Common myeloid progenitor, CD34-positive (primary cell): ENCODE results near the gene NALF2. TPM values are rescaled to one million over a fixed set of nuclear protein-coding genes. Genes with fewer than 3 reads are reported as not detected.

Experiments
- CTCF ChIA-PET: fragments of 350-600 bp; sonication (Branson Sonifier 250); formaldehyde crosslinking; loops from one replicate; lab custom pipeline; 2021; ENCODE audit warnings: antibody characterized with exemption; lab: Charles Lee
- POLR2A ChIA-PET: fragments of 350-600 bp; sonication (Branson Sonifier 250); formaldehyde crosslinking; loops from one replicate; lab custom pipeline; 2021; ENCODE audit warnings: antibody characterized with exemption; lab: Charles Lee
- DNase-seq, 3 donors: peaks; one replicate each; pipeline versions ENCODE4 v3.0.0 to v3.0.0-alpha.2; 2013
- H3K27ac ChIP-seq, 2 experiments: 1 replicate in 1 of 2; 2 replicates in 1 of 2; pipeline ENCODE4 v1.7.0; 2013; ENCODE audit warnings: inconsistent platforms in 2 of 2, low read length in 2 of 2, mild to moderate bottlenecking in 2 of 2, low read depth in 1 of 2, moderate library complexity in 1 of 2; ENCODE audit not compliant: severe bottlenecking in 2 of 2, insufficient read depth in 1 of 2, poor library complexity in 1 of 2
- H3K27me3 ChIP-seq, 5 experiments: replicated peaks in 2 of 5; 1 replicate in 3 of 5; 2 replicates in 2 of 5; pipeline versions ENCODE4 v1.6.1 to v1.7.0; 2013; ENCODE audit warnings: low read length in 4 of 5, mild to moderate bottlenecking in 2 of 5, moderate library complexity in 2 of 5, inconsistent platforms in 1 of 5; ENCODE audit not compliant: insufficient read depth in 5 of 5, control insufficient read depth in 4 of 5
- H3K36me3 ChIP-seq, 4 experiments: 1 replicate in 2 of 4; 2 replicates in 2 of 4; pipeline versions ENCODE4 v1.6.1 to v1.7.0; 2013; ENCODE audit warnings: low read length in 3 of 4, control low read depth in 1 of 4, mild to moderate bottlenecking in 1 of 4; ENCODE audit not compliant: control insufficient read depth in 4 of 4, insufficient read depth in 4 of 4
- H3K4me1 ChIP-seq, 4 experiments: 1 replicate in 3 of 4; 2 replicates in 1 of 4; pipeline versions ENCODE4 v1.6.1 to v1.7.1; 2013; ENCODE audit warnings: low read length in 3 of 4, mild to moderate bottlenecking in 3 of 4, control low read depth in 1 of 4, inconsistent platforms in 1 of 4, moderate library complexity in 1 of 4; ENCODE audit not compliant: control insufficient read depth in 4 of 4, insufficient read depth in 4 of 4; ENCODE audit errors: control extremely low read depth in 1 of 4
- H3K4me3 ChIP-seq, 7 experiments: 1 replicate in 4 of 7; 2 replicates in 3 of 7; pipeline versions ENCODE4 v1.5.1 to v1.7.0; 2013; ENCODE audit warnings: mild to moderate bottlenecking in 7 of 7, low read length in 6 of 7, moderate library complexity in 6 of 7, inconsistent platforms in 2 of 7, low read depth in 2 of 7, control low read depth in 1 of 7; ENCODE audit not compliant: insufficient read depth in 4 of 7, control insufficient read depth in 1 of 7; ENCODE audit errors: extremely low read depth in 1 of 7
- H3K9me3 ChIP-seq, 5 experiments: 1 replicate in 4 of 5; 2 replicates in 1 of 5; pipeline versions ENCODE4 v1.6.1 to v1.7.1; 2013; ENCODE audit warnings: low read length in 4 of 5, mild to moderate bottlenecking in 2 of 5, inconsistent platforms in 1 of 5, low read depth in 1 of 5, moderate library complexity in 1 of 5; ENCODE audit not compliant: control insufficient read depth in 4 of 5, insufficient read depth in 2 of 5; ENCODE audit errors: control extremely low read depth in 1 of 5
- WGBS: methylation state at CpG from one replicate; pipeline ENCODE4 v1.1.5; 2013; ENCODE audit not compliant: insufficient coverage; 5-methylcytosine and 5-hydroxymethylcytosine counted together
- polyA plus RNA-seq: library from polyadenylated mRNA; unstranded; fragments of 120-200 nt; gene quantifications from one replicate; pipeline ENCODE4 v1.2.1, GENCODE V29; 2013

Gene NALF2
- polyA plus RNA-seq = 0.17 TPM

GRCh38 chrX:69503782-69504625, at the start of gene NALF2:
Gene NALF2 (plus strand): TSS chrX:69504326. CDS start chrX:69505283, 957 bp downstream.
- H3K27me3 ChIP-seq = peaks cover 0 to 53% (median 19%) of the 10 kb centered on the region in 5 experiments
- no peak within 1 kb of the TSS for H3K27ac ChIP-seq
- H3K4me3 ChIP-seq = peak within 1 kb of the TSS in 6 of 7 experiments; percentile 44 to 72 (median 66)
- peaks cover 0 to 21% (median 11%) of the 10 kb centered on the region in 4 experiments for H3K4me1 ChIP-seq
- H3K36me3 ChIP-seq = no peaks in the 10 kb centered on the region
- peaks cover 0 to 3% (median 0%) of the 10 kb centered on the region in 5 experiments for H3K9me3 ChIP-seq
- POLR2A ChIA-PET = no interaction called here
- CTCF ChIA-PET = interaction anchor here (1.6 to 1.7 kb wide), 2 partner anchors 115 to 592 kb away, joined by 4 to 5 read pairs; no protein-coding TSS in a partner anchor
- DNase-seq = peak; percentile 48 to 84 (median 80)
- WGBS = 44% methylated on average over 39 of the region's 66 CpGs

- ChIA-PET CTCF (no interaction called here), POLR2A (no interaction called here)
- Histone ChIP-seq H3K36me3 (no peaks in the 10 kb centered on the region), H3K4me3 (no peak overlapping the region), H3K27ac (no peak overlapping the region), H3K4me1 (no peaks in the 10 kb centered on the region), H3K27me3 (no peaks in the 10 kb centered on the region), H3K9me3 (no peaks in the 10 kb centered on the region)
- no peak for DNase-seq
- 67% methylated on average over 4 of the region's 6 CpGs for WGBS
Observed at GRCh38 chrX:69457756-69458155, 46.4 kb upstream of the NALF2 start.

GRCh38 chrX:69466546-69466945, 37.6 kb upstream of the NALF2 start:
- Histone ChIP-seq H3K27me3 (no peaks in the 10 kb centered on the region), H3K4me3 (no peak overlapping the region), H3K27ac (no peak overlapping the region), H3K36me3 (no peaks in the 10 kb centered on the region), H3K9me3 (peaks cover 0 to 3% (median 0%) of the 10 kb centered on the region in 5 experiments), H3K4me1 (no peaks in the 10 kb centered on the region)
- CTCF ChIA-PET = no interaction called here
- DNase-seq = no peak
- POLR2A ChIA-PET = no interaction called here
- 80% methylated on average over 1 of the region's 1 CpG for WGBS

- WGBS = 94% methylated on average over 3 of the region's 4 CpGs
- ChIA-PET POLR2A (no interaction called here), CTCF (no interaction called here)
- H3K36me3 ChIP-seq = no peaks in the 10 kb centered on the region
- no peak for DNase-seq
- H3K27me3 ChIP-seq = no peaks in the 10 kb centered on the region
- peaks cover 0 to under 1% (median 0%) of the 10 kb centered on the region in 5 experiments for H3K9me3 ChIP-seq
- no peak overlapping the region for H3K4me3 ChIP-seq
- H3K27ac ChIP-seq = no peak overlapping the region
- H3K4me1 ChIP-seq = no peaks in the 10 kb centered on the region
Observed at GRCh38 chrX:69469975-69470374, 34.2 kb upstream of the NALF2 start.

- H3K27ac ChIP-seq = no peak overlapping the region
- H3K4me3 ChIP-seq = no peak overlapping the region
- ChIA-PET CTCF (no interaction called here), POLR2A (no interaction called here)
- H3K9me3 ChIP-seq = peaks cover 0 to 4% (median 0%) of the 10 kb centered on the region in 5 experiments
- DNase-seq = no peak
- H3K36me3 ChIP-seq = no peaks in the 10 kb centered on the region
- H3K4me1 ChIP-seq = no peaks in the 10 kb centered on the region
- H3K27me3 ChIP-seq = peaks cover 0 to 21% (median 0%) of the 10 kb centered on the region in 5 experiments
Observed at GRCh38 chrX:69489625-69490024, 14.5 kb upstream of the NALF2 start.

- peak; percentile 17 to 58 (median 40) for DNase-seq
- POLR2A ChIA-PET = no interaction called here
- CTCF ChIA-PET = interaction anchor here (1.1 to 4.1 kb wide), 3 partner anchors 122 to 604 kb away, joined by 3 to 23 read pairs (median 7); partner anchors contain the start of gene EDA
- no peak overlapping the region for H3K4me3 ChIP-seq
- no peaks in the 10 kb centered on the region for H3K4me1 ChIP-seq
- peaks cover 0 to 32% (median 0%) of the 10 kb centered on the region in 5 experiments for H3K27me3 ChIP-seq
- H3K36me3 ChIP-seq = no peaks in the 10 kb centered on the region
- WGBS = 10% methylated on average over 5 of the region's 5 CpGs
- H3K27ac ChIP-seq = no peak overlapping the region
- peaks cover 0 to 2% (median 0%) of the 10 kb centered on the region in 5 experiments for H3K9me3 ChIP-seq
Observed at GRCh38 chrX:69493193-69493592, 10.9 kb upstream of the NALF2 start.

- POLR2A ChIA-PET = no interaction called here
- peaks cover 0 to 2% (median 0%) of the 10 kb centered on the region in 5 experiments for H3K9me3 ChIP-seq
- CTCF ChIA-PET = interaction anchor here (1.1 to 4.1 kb wide), 3 partner anchors 122 to 603 kb away, joined by 3 to 23 read pairs (median 7); partner anchors contain the start of gene EDA
- no peak overlapping the region for H3K27ac ChIP-seq
- no peaks in the 10 kb centered on the region for H3K4me1 ChIP-seq
- no peak for DNase-seq
- peaks cover 0 to 32% (median 0%) of the 10 kb centered on the region in 5 experiments for H3K27me3 ChIP-seq
- WGBS = no CpG with 5 or more reads among the region's 1 CpG
- no peaks in the 10 kb centered on the region for H3K36me3 ChIP-seq
- H3K4me3 ChIP-seq = no peak overlapping the region
Observed at GRCh38 chrX:69493766-69494165, 10.4 kb upstream of the NALF2 start.
